IPS-NIHi7 (cell line): Measurements from ENCODE around the gene NBPF3.
"Not testable (repeated sequence)": the region's sequence is repeated elsewhere in the genome, so short reads cannot be mapped to it uniquely, and the experiment has no call there.

Experiments
- DNase-seq: peaks from one replicate; pipeline ENCODE4 v3.0.0; 2012; ENCODE audit warnings: mixed read lengths; ENCODE audit errors: extremely low spot score

The NBPF3 gene

GRCh38 chr1:21518774-21519455 lies 79.0 kb downstream of the NBPF3 start:
- no peak for DNase-seq

DNA sequence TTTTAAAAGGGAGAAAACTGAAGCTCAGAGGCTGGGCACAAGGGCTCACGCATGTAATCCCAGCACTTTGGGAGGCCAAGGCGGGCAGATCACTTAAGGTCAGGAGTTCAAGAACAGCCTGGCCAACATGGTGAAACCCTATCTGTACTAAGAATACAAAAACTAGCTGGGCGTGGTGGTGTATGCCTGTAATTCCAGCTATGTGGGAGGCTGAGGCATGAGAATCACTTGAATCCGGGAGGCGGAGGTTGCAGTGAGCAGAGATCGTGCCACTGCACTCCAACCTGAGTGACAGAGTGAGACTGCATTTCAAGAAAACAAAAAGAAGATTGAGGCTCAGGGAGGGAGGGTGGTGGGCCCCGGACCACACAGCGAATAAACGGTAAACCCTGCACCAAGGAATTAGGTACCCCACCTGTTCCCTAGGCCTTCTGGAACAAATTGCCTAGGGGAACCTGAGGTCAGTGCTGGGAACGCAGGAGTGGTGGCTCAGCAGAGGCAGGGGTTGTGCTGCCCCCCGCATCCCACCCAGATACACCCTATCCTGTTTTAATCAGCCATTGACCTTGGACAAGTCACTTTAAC lies 79.6 kb downstream of the NBPF3 start:
- DNase-seq: not testable (repeated sequence)

- DNase-seq: no peak
These were observed 81.2 kb downstream of the NBPF3 start for GRCh38 chr1:21520899-21521716.

- DNase-seq: no peak
These were observed 81.8 kb downstream of the NBPF3 start for GRCh38 chr1:21521717-21522060.

DNA sequence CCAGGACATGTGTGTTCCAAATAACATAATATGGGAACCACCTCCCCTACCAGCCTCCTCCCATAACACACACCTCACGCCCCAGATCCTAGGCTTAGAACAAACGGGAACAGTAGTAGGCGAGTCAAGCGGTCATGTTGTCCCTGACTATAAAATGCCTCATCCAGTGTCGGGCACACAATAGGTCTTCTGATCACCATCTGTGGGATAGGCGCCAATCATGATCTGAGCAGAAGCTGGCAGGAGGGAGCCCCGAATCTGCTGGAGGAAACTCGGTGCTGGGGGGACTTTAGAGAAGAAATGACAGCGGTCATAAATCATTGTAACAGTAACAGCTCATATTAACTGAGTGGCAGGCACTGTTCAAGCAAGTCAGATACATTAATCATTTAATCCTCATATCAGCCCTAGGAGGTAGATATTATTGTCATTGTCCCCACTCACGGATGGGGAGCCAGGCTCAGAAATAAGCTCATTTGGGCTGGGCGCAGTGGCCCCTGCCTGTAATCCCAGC lies 82.6 kb downstream of the NBPF3 start:
- DNase-seq: no peak

GRCh38 chr1:21523297-21523813 lies 83.4 kb downstream of the NBPF3 start:
- no peak for DNase-seq

GRCh38 chr1:21524220-21524619 lies 84.3 kb downstream of the NBPF3 start:
- DNase-seq: no peak

GRCh38 chr1:21524686-21525339 lies 84.9 kb downstream of the NBPF3 start:
- DNase-seq: no peak

- DNase-seq: no peak
These were observed 85.4 kb downstream of the NBPF3 start for GRCh38 chr1:21525340-21525717.

DNA sequence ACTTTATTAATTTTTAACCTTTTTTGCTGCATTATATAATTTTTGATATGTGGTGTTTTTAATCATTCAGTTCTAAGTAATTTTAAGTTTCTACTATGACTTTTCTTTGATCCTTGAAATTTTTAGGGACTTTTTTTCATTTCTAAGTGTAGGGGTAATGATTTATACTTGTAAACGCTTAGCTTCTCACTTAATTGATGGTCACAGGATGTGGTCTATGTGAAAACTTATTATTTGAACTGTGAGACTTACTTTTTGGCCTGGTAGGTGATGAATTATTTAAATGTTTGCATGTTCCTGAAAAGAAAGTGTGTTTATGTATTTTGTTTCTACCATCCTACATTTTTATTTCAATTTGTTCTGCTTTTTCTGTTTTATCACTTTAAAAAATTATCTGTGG lies 86.5 kb downstream of the NBPF3 start:
- DNase-seq: no peak

- DNase-seq: no peak
These were observed 90.6 kb downstream of the NBPF3 start for GRCh38 chr1:21530368-21531016.

- no peak for DNase-seq
These were observed 91.3 kb downstream of the NBPF3 start for GRCh38 chr1:21531241-21531640.

GRCh38 chr1:21532496-21532895 lies 92.6 kb downstream of the NBPF3 start:
- DNase-seq: no peak

DNA sequence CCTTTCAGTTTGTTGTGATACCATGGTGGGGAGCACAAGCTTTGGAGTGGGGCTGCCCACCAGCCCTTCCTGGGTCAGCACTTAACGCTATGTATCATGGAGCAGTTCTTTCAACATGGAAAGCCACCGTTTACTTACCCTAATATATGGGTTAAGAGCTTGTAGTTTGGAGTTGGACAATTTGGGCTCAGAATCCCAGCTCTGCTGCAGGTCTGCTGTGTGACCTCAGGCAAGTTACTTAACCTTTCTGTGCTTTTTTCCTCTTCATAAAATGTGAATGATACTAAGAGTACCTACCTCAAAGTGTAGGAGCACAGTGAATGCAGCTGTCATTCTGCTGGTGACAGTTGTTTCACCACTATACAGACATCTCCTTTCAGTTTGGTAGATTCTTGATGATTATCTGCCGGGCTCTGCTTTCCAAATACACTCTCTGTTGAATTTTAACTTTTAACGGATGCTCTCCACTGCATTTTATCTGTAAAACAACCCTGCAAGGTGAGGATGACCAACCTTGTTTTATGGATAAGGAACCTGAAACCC lies 93.1 kb downstream of the NBPF3 start:
- no peak for DNase-seq

- no peak for DNase-seq
These were observed 94.2 kb downstream of the NBPF3 start for GRCh38 chr1:21534146-21534545.
